ENCODE measurements around the gene NCAM1. TPM values are rescaled to one million over a fixed set of nuclear protein-coding genes. Genes with fewer than 3 reads are reported as not detected.
"Not testable (repeated sequence)": the region's sequence is repeated elsewhere in the genome, so short reads cannot be mapped to it uniquely, and the experiment has no call there.

The NCAM1 gene
- total RNA-seq, 3 donors from 2014 or later, result 3.6 to 17.9 (median 6.1) TPM

DNA sequence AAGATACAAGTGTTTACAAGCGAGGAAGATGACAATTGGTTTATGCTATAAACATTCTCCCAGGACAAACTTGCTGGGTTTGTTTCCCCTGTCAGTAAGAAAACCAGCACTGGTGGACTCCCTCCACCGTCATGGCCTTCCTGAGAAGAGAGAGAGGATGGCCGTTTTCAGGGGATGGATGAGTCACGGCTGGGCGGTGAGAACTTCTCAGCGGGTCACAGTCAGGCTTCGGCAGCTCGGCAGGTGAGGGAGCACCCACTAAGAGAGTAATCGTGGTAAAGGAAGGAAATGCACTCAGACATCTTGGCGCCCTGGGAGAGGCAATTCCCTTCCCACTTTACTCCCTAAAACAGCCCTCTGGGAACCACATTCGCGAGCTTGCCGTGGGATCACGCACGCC, 83.9 kb downstream of the NCAM1 start:
- TF ChIP-seq POLR2AphosphoS5 (IDR thresholded peaks at IDR 0.05), result no peak
- no peak for DNase-seq (ENCODE audit: low spot score in 2 of 2)
- H3K4me3 ChIP-seq, result no peak overlapping the region
- H3K36me3 ChIP-seq, result no peaks in the 10 kb centered on the region
- no peaks in the 10 kb centered on the region for H3K27me3 ChIP-seq
- intact Hi-C loops (cut with DNase I; ENCODE audit: low total_unique reads), result no loop called here
- no peaks in the 10 kb centered on the region for H3K4me1 ChIP-seq
- H3K27ac ChIP-seq, result no peak overlapping the region
- H3K9me3 ChIP-seq, result no peaks in the 10 kb centered on the region

DNA sequence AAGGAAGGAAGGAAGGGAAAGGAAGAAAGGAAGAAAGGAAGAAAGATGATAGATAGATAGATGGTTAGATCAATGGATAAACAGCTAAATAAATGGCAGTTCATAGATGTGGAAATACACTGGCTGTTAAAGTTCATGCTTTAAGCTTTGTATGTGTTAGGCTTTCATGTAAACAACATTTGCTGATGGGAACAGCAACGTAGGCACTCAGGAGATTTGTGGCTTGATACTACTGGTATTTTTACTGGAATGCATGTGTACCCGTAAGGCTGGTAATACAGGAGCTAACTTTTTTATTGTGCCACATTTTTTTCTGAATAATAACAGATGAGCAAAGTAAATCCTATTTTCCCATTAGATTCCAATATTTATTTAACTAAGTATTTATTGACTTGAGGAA, 85.6 kb downstream of the NCAM1 start:
- TF ChIP-seq POLR2A (IDR thresholded peaks at IDR 0.05) (no peak), POLR2AphosphoS5 (IDR thresholded peaks at IDR 0.05) (no peak)
- TF ChIP-seq, protein P1, sequence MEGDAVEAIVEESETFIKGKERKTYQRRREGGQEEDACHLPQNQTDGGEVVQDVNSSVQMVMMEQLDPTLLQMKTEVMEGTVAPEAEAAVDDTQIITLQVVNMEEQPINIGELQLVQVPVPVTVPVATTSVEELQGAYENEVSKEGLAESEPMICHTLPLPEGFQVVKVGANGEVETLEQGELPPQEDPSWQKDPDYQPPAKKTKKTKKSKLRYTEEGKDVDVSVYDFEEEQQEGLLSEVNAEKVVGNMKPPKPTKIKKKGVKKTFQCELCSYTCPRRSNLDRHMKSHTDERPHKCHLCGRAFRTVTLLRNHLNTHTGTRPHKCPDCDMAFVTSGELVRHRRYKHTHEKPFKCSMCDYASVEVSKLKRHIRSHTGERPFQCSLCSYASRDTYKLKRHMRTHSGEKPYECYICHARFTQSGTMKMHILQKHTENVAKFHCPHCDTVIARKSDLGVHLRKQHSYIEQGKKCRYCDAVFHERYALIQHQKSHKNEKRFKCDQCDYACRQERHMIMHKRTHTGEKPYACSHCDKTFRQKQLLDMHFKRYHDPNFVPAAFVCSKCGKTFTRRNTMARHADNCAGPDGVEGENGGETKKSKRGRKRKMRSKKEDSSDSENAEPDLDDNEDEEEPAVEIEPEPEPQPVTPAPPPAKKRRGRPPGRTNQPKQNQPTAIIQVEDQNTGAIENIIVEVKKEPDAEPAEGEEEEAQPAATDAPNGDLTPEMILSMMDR (IDR thresholded peaks at IDR 0.05), result no peak
- H3K4me1 ChIP-seq, result no peaks in the 10 kb centered on the region
- DNase-seq (ENCODE audit: low spot score in 2 of 2), result no peak
- H3K4me3 ChIP-seq, result no peak overlapping the region
- no peaks in the 10 kb centered on the region for H3K9me3 ChIP-seq
- intact Hi-C loops (cut with DNase I; ENCODE audit: low total_unique reads), result no loop called here
- no peaks in the 10 kb centered on the region for H3K36me3 ChIP-seq
- no peaks in the 10 kb centered on the region for H3K27me3 ChIP-seq
- no peak overlapping the region for H3K27ac ChIP-seq

DNA sequence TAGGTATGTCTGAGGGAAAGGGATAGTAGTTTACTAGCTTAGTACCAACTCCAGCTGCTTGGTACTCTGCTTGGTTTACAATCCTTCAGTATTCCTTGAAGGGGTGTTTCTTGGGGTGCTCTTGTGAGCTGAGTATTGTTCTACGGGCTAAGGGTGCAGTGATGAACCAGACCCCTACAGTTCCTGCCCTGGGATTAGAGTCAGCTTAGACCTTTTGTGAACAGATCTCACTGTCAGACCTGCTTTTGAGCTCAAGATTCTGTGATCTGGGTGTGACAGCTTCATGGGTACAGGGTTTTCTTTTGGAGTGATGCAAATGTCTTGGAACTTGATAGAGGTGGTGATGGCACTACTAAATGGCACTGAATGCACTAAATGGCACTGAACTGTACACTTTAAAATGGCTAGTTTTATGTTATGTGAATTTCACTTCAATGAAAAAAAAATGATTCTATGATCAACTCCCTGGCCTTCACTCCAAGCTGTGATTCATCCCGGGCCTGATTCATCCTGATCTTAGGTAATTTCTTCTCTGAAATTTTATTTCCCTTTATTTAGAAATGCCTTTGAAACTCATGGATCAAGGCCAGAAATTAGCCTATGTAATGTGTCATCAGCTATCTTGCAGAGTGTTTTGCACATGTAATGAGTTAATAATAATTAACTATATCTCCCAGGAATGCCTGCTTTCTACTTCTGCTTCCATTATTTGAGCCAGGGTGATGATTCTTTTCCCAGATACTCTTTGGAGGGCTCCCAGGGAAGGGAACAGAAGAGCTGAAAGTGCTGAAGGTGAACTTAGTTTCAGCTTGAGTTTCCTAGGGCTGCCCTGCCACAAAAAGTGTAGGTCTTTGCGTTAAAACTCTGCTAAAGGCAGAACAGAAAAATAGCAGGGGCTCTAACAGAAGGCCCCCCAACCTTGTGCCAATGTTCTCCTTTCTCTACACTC, 87.9 kb downstream of the NCAM1 start:
- no peak for DNase-seq (ENCODE audit: low spot score in 2 of 2)
- no peaks in the 10 kb centered on the region for H3K36me3 ChIP-seq
- H3K4me3 ChIP-seq, result no peak overlapping the region
- no peak overlapping the region for H3K27ac ChIP-seq
- H3K27me3 ChIP-seq, result no peaks in the 10 kb centered on the region
- no peaks in the 10 kb centered on the region for H3K9me3 ChIP-seq
- no peaks in the 10 kb centered on the region for H3K4me1 ChIP-seq
- TF ChIP-seq POLR2AphosphoS5 (IDR thresholded peaks at IDR 0.05) (no peak), POLR2A (IDR thresholded peaks at IDR 0.05) (no peak)
- TF ChIP-seq, protein P1 (IDR thresholded peaks at IDR 0.05), result no peak
- intact Hi-C loops (cut with DNase I; ENCODE audit: low total_unique reads), result no loop called here

DNA sequence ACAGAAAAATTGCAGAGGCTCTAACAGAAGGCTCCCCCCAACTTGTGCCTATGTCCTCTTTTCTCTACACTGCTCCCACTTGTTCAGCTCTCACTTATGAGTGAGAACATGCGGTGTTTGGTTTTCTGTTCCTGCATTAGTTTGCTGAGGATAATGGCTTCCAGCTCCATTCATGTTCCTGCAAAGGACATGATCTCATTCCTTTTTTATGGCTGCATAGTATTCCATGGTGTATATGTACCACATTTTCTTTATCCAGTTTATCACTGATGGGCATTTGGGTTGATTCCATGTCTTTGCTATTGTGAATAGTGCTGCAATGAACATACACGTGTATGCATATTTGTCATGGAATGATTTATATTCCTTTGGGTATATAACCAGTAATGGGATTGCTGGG, 91.8 kb downstream of the NCAM1 start:
- H3K27ac ChIP-seq; H3K36me3 ChIP-seq; intact Hi-C loops (cut with DNase I; ENCODE audit: low total_unique reads); H3K4me3 ChIP-seq; H3K27me3 ChIP-seq; DNase-seq (ENCODE audit: low spot score in 2 of 2); H3K4me1 ChIP-seq; H3K9me3 ChIP-seq: not testable (repeated sequence)

DNA sequence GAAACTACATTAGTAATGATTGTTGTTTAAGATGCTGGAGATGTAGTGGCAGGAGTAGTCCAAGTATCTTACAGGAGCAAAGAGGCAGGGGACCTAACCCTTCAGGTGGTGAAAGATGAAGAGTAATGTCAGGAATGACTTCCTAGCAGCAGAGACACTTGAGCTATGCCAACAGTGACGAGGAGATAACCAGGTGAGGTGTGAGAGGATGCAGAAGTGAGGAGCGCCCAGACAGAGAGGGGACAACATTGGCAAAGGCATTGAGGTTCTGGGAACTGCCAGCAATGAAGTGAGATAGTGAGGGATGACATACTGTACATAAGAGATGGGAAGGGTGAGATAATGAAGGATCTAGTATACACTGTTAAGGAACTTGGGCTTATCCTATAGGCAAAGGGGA, 95.8 kb downstream of the NCAM1 start:
- no peak for DNase-seq (ENCODE audit: low spot score in 2 of 2)
- no peaks in the 10 kb centered on the region for H3K27me3 ChIP-seq
- H3K4me1 ChIP-seq, result no peaks in the 10 kb centered on the region
- H3K9me3 ChIP-seq, result no peaks in the 10 kb centered on the region
- no peak overlapping the region for H3K4me3 ChIP-seq
- H3K36me3 ChIP-seq, result no peaks in the 10 kb centered on the region
- intact Hi-C loops (cut with DNase I; ENCODE audit: low total_unique reads), result no loop called here
- no peak overlapping the region for H3K27ac ChIP-seq
- TF ChIP-seq POLR2A (IDR thresholded peaks at IDR 0.05) (no peak), POLR2AphosphoS5 (IDR thresholded peaks at IDR 0.05) (no peak)
- TF ChIP-seq, protein P1 (IDR thresholded peaks at IDR 0.05), result no peak

DNA sequence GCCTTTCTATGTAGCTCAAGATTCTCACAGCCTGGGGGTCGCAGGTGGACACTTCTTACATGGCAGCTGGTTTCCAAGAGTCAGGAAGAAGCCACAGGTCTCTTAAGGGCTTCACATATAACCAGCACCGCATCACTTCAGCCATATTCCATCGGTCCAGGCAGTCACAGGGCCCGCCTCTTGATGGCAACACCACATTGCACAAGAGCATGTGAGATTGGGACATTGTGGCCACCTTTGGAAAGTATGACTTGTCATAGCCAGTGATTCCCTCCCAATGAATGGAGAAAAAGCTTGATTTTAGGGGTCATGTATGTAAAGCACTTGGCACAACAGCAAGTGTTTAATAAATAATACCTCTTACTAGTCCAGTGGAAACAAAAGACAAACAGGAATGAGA, 98.3 kb downstream of the NCAM1 start:
- H3K4me1 ChIP-seq, result no peaks in the 10 kb centered on the region
- no peaks in the 10 kb centered on the region for H3K27me3 ChIP-seq
- H3K4me3 ChIP-seq, result no peak overlapping the region
- no peak overlapping the region for H3K27ac ChIP-seq
- H3K36me3 ChIP-seq, result no peaks in the 10 kb centered on the region
- no peaks in the 10 kb centered on the region for H3K9me3 ChIP-seq
- intact Hi-C loops (cut with DNase I; ENCODE audit: low total_unique reads), result no loop called here
- DNase-seq (ENCODE audit: low spot score in 2 of 2), result no peak
- TF ChIP-seq POLR2AphosphoS5 (IDR thresholded peaks at IDR 0.05), result no peak
- TF ChIP-seq, protein P1 (IDR thresholded peaks at IDR 0.05), result no peak
- no peak for TF ChIP-seq POLR2A (IDR thresholded peaks at IDR 0.05)
